HepG2 (cell line): ENCODE results near the gene SP140L.

ENCODE experiments used
- CHD4 ChIP-seq: fragments of 200-600 bp; sonication (generic); IDR thresholded peaks from 2 replicates; pipeline ENCODE4 v1.7.0; 2017; ENCODE audit warnings: mild to moderate bottlenecking, low read length, borderline replicate concordance
- CTCF ChIP-seq: sonication (generic); formaldehyde crosslinking; IDR thresholded peaks from 2 replicates; pipeline ENCODE4 v1.5.0; 2020; ENCODE audit warnings: mild to moderate bottlenecking, missing genetic modification reagents, moderate library complexity
- IRX3 ChIP-seq: sonication (generic); formaldehyde crosslinking; IDR thresholded peaks from 2 replicates; pipeline ENCODE4 v1.8.1; 2023; ENCODE audit warnings: mild to moderate bottlenecking, low read depth, missing genetic modification reagents, borderline replicate concordance
- JUNB ChIP-seq: sonication (generic); formaldehyde crosslinking; IDR thresholded peaks from 2 replicates; pipeline ENCODE4 v1.8.0; 2022; ENCODE audit warnings: missing genetic modification reagents, mild to moderate bottlenecking, borderline replicate concordance
- POLR2A ChIP-seq, 2 experiments: IDR thresholded peaks; 2 replicates each; pipeline ENCODE4 v1.6.1; 2011; ENCODE audit warnings: low read depth in 2 of 2, low read length in 2 of 2, mild to moderate bottlenecking in 1 of 2, moderate library complexity in 1 of 2; ENCODE audit not compliant: insufficient read depth in 1 of 2
- RNF219 ChIP-seq: sonication (generic); formaldehyde crosslinking; IDR thresholded peaks from 2 replicates; pipeline ENCODE4 v1.5.0; 2020; ENCODE audit warnings: mild to moderate bottlenecking, missing genetic modification reagents
- ZFP62 ChIP-seq: sonication (generic); formaldehyde crosslinking; IDR thresholded peaks from 2 replicates; pipeline ENCODE4 v1.4.0; 2020; ENCODE audit warnings: missing genetic modification reagents
- ZNF337 ChIP-seq: sonication (generic); formaldehyde crosslinking; IDR thresholded peaks from 2 replicates; pipeline ENCODE4 v1.5.1; 2020; ENCODE audit warnings: missing genetic modification reagents, low read depth, mild to moderate bottlenecking, borderline replicate concordance

- TF ChIP-seq CHD4 (no peak), CTCF (CRISPR knock-in tag) (no peak), POLR2A (IDR thresholded peaks at IDR 0.05; ENCODE audit: insufficient read depth in 1 of 2, low read depth in 2 of 2, low read length in 2 of 2) (no peak), IRX3 (no peak), JUNB (no peak), RNF219 (CRISPR knock-in tag) (no peak), ZNF337 (no peak), ZFP62 (CRISPR knock-in tag) (no peak)
These were observed 20.5 kb upstream of the SP140L start for GRCh38 chr2:230306474-230306873.
